Adrenal gland (tissue), 5 donors: ENCODE results near the gene PGAP3.

Source experiments
- POLR2A ChIP-seq, 2 donors: fragments of 450-650 bp; IDR thresholded peaks; one replicate each; pipeline ENCODE4 v1.6.1; 2017; ENCODE audit warnings: antibody characterized with exemption in 2 of 2, mild to moderate bottlenecking in 2 of 2, moderate library complexity in 1 of 2
- TF ChIP-seq, protein P1 (sequence below), 6 experiments: fragments of 450-650 bp in 4 of 6; fragments of 200-600 bp in 2 of 6; sonication (generic) in 1 of 6; IDR thresholded peaks; 1 replicate in 5 of 6; 2 replicates in 1 of 6; pipeline versions ENCODE4 v1.5.1 to v1.8.0; 2016 to 2021; ENCODE audit warnings: antibody characterized with exemption in 6 of 6, mild to moderate bottlenecking in 2 of 6, moderate library complexity in 1 of 6
- donor health status: DM: no; HTN: no; CAD: no.

GRCh38 chr17:39706921-39707337 lies 19.1 kb upstream of the PGAP3 start:
- TF ChIP-seq, protein P1, sequence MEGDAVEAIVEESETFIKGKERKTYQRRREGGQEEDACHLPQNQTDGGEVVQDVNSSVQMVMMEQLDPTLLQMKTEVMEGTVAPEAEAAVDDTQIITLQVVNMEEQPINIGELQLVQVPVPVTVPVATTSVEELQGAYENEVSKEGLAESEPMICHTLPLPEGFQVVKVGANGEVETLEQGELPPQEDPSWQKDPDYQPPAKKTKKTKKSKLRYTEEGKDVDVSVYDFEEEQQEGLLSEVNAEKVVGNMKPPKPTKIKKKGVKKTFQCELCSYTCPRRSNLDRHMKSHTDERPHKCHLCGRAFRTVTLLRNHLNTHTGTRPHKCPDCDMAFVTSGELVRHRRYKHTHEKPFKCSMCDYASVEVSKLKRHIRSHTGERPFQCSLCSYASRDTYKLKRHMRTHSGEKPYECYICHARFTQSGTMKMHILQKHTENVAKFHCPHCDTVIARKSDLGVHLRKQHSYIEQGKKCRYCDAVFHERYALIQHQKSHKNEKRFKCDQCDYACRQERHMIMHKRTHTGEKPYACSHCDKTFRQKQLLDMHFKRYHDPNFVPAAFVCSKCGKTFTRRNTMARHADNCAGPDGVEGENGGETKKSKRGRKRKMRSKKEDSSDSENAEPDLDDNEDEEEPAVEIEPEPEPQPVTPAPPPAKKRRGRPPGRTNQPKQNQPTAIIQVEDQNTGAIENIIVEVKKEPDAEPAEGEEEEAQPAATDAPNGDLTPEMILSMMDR (IDR thresholded peaks at IDR 0.05): no peak
- TF ChIP-seq POLR2A (IDR thresholded peaks at IDR 0.05): no peak
